ENCODE results near the gene INA. TPM values are rescaled to one million over a fixed set of nuclear protein-coding genes. Genes with fewer than 3 reads are reported as not detected.

INA gene
- total RNA-seq, 6 donors from 2014 or later: 0.13 to 0.39 TPM; not detected in 4

- 85 to 100% methylated on average over 1 of the region's 1 CpG for WGBS, 2 donors
- TF ChIP-seq POLR2AphosphoS5 (IDR thresholded peaks at IDR 0.05) (no peak), EP300 (IDR thresholded peaks at IDR 0.05) (no peak), POLR2A (IDR thresholded peaks at IDR 0.05) (no peak), CTCF (IDR thresholded peaks at IDR 0.05) (no peak)
- Histone ChIP-seq H3K36me3 (peaks cover 5 to 79% (median 46%) of the 10 kb centered on the region in 4 donors), H3K27me3 (no peaks in the 10 kb centered on the region), H3K27ac (no peak overlapping the region), H3K9me3 (no peaks in the 10 kb centered on the region), H3K4me3 (no peak overlapping the region), H3K4me1 (no peaks in the 10 kb centered on the region)
- no peak for DNase-seq
- ATAC-seq (ENCODE audit: low FRiP score in 2 of 2): no peak
Observed at GRCh38 chr10:103310197-103310596, 33.3 kb downstream of the INA start.

GRCh38 chr10:103316087-103316486 is 39.1 kb downstream of the INA start:
- H3K4me3 ChIP-seq: no peak overlapping the region
- DNase-seq (no peak), ATAC-seq (ENCODE audit: low FRiP score in 2 of 2) (no peak)
- no peaks in the 10 kb centered on the region for H3K4me1 ChIP-seq
- H3K27me3 ChIP-seq: no peaks in the 10 kb centered on the region
- no peaks in the 10 kb centered on the region for H3K9me3 ChIP-seq
- peaks cover 5 to 58% (median 35%) of the 10 kb centered on the region in 4 donors for H3K36me3 ChIP-seq
- no peak for TF ChIP-seq POLR2AphosphoS5 (IDR thresholded peaks at IDR 0.05)
- no peak overlapping the region for H3K27ac ChIP-seq

- ATAC-seq (ENCODE audit: low FRiP score in 2 of 2) (no peak), DNase-seq (no peak)
- no peaks in the 10 kb centered on the region for H3K27me3 ChIP-seq
- H3K9me3 ChIP-seq: no peaks in the 10 kb centered on the region
- no peaks in the 10 kb centered on the region for H3K4me1 ChIP-seq
- H3K27ac ChIP-seq: no peak overlapping the region
- WGBS, 2 donors: 96% methylated on average over 7 of the region's 7 CpGs
- H3K36me3 ChIP-seq: peaks cover 0 to 69% (median 36%) of the 10 kb centered on the region in 4 donors
- TF ChIP-seq POLR2AphosphoS5 (IDR thresholded peaks at IDR 0.05) (no peak), EP300 (IDR thresholded peaks at IDR 0.05) (no peak), CTCF (IDR thresholded peaks at IDR 0.05) (no peak), POLR2A (IDR thresholded peaks at IDR 0.05) (no peak)
- H3K4me3 ChIP-seq: no peak overlapping the region
Observed at GRCh38 chr10:103327906-103328305, 51.0 kb downstream of the INA start.

- Histone ChIP-seq H3K9me3 (no peaks in the 10 kb centered on the region), H3K27ac (no peak overlapping the region), H3K4me1 (no peaks in the 10 kb centered on the region), H3K36me3 (peaks cover 0 to 66% (median 18%) of the 10 kb centered on the region in 4 donors), H3K4me3 (no peak overlapping the region), H3K27me3 (no peaks in the 10 kb centered on the region)
- ATAC-seq (ENCODE audit: low FRiP score in 2 of 2) (no peak), DNase-seq (no peak)
- WGBS, 2 donors: 94 to 96% methylated on average over 2 of the region's 2 CpGs
- TF ChIP-seq EP300 (IDR thresholded peaks at IDR 0.05) (no peak), CTCF (IDR thresholded peaks at IDR 0.05) (peak in 5 of 6 experiments; percentile 21 to 42 (median 32)), POLR2A (IDR thresholded peaks at IDR 0.05) (no peak), POLR2AphosphoS5 (IDR thresholded peaks at IDR 0.05) (no peak)
Observed at GRCh38 chr10:103333934-103334520, 57.1 kb downstream of the INA start.

- Histone ChIP-seq H3K9me3 (no peaks in the 10 kb centered on the region), H3K27ac (no peak overlapping the region), H3K4me1 (no peaks in the 10 kb centered on the region), H3K36me3 (peaks cover 0 to 62% (median 20%) of the 10 kb centered on the region in 4 donors), H3K27me3 (no peaks in the 10 kb centered on the region), H3K4me3 (no peak overlapping the region)
- DNase-seq: no peak
- no peak for TF ChIP-seq CTCF (IDR thresholded peaks at IDR 0.05)
- no peak for TF ChIP-seq POLR2A (IDR thresholded peaks at IDR 0.05)
- TF ChIP-seq POLR2AphosphoS5 (IDR thresholded peaks at IDR 0.05): no peak
- no peak for TF ChIP-seq EP300 (IDR thresholded peaks at IDR 0.05)
- no peak for ATAC-seq (ENCODE audit: low FRiP score in 2 of 2)
Observed at GRCh38 chr10:103334567-103334966, 57.6 kb downstream of the INA start.
